Parathyroid adenoma (tissue), 2 donors: Measurements from ENCODE around the gene CCZ1B.
"Not testable (repeated sequence)": the region's sequence is repeated elsewhere in the genome, so short reads cannot be mapped to it uniquely, and the experiment has no call there.

Source experiments
- H2AFZ ChIP-seq: fragments of 300-600 bp; sonication (generic); one replicate; pipeline ENCODE4 v1.7.0; 2017; ENCODE audit warnings: antibody characterized with exemption, mild to moderate bottlenecking
- H3K27ac ChIP-seq: fragments of 300-600 bp; sonication (generic); one replicate; pipeline ENCODE4 v1.7.0; 2017
- H3K27me3 ChIP-seq: fragments of 300-600 bp; sonication (generic); one replicate; pipeline ENCODE4 v1.7.0; 2017; ENCODE audit warnings: low read length; ENCODE audit not compliant: control insufficient read depth, insufficient read depth
- H3K36me3 ChIP-seq: fragments of 300-600 bp; sonication (generic); one replicate; pipeline ENCODE4 v1.7.0; 2017; ENCODE audit warnings: low read length; ENCODE audit not compliant: control insufficient read depth, insufficient read depth
- H3K4me1 ChIP-seq: fragments of 300-600 bp; sonication (generic); one replicate; pipeline ENCODE4 v1.7.0; 2017; ENCODE audit warnings: control low read depth
- H3K4me2 ChIP-seq: fragments of 300-600 bp; sonication (generic); one replicate; pipeline ENCODE4 v1.7.0; 2017; ENCODE audit warnings: low read length
- H3K4me3 ChIP-seq: fragments of 300-600 bp; sonication (generic); one replicate; pipeline ENCODE4 v1.7.0; 2017; ENCODE audit warnings: low read depth, low read length
- H3K79me2 ChIP-seq: fragments of 300-600 bp; sonication (generic); one replicate; pipeline ENCODE4 v1.7.0; 2017; ENCODE audit warnings: control low read depth
- H3K9ac ChIP-seq: fragments of 300-600 bp; sonication (generic); one replicate; pipeline ENCODE4 v1.7.0; 2017; ENCODE audit warnings: mild to moderate bottlenecking
- H3K9me3 ChIP-seq: fragments of 300-600 bp; sonication (generic); one replicate; pipeline ENCODE4 v1.7.0; 2017; ENCODE audit warnings: low read length; ENCODE audit not compliant: control insufficient read depth
- donor health status: primary hyperparathyroidism.

CCZ1B gene

DNA sequence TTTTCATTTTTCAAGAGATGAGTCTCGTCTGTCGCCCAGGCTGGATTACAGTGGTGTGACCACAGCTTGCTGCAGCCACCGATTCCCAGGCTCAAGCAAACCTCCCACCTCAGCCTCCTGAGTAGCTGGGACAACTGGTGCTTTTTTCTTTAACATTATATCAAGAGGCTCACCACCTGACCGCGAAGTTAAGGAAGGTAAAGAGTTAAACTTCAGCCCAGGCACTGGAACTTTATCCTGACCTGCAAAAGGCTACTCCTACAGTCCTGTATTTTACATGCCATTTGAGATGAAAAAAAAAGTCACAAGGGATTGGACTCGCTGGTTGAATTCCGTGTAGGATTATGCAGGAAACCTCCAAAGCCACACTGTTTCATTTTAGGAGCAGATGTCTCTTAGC lies 10.6 kb downstream of the CCZ1B start:
- not testable (repeated sequence) for H3K27me3 ChIP-seq, H3K4me3 ChIP-seq, H3K4me2 ChIP-seq, H3K36me3 ChIP-seq, H3K9ac ChIP-seq, H3K4me1 ChIP-seq, H2AFZ ChIP-seq, H3K9me3 ChIP-seq, H3K79me2 ChIP-seq, H3K27ac ChIP-seq

DNA sequence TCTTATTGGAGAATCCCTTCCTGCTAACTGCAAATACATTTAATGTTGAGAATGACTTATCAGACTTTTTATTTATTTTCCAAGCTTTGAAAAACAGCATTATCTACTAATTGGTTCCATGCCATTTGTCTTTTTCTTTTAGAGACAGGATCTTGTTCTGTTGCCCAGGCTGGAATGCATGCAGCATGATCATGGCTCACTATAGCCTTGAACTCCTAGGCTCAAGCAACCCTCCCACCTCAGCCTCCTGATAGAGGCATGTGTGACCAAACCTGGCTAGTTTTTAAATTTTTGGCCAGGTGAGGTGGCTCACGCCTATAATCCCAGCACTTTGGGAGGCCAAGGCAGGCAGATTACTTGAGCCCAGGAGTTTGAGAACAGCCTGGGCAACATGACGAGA lies 13.1 kb downstream of the CCZ1B start:
- not testable (repeated sequence) for H3K4me1 ChIP-seq, H3K9me3 ChIP-seq, H3K27ac ChIP-seq, H3K36me3 ChIP-seq, H2AFZ ChIP-seq, H3K79me2 ChIP-seq, H3K4me2 ChIP-seq, H3K9ac ChIP-seq, H3K4me3 ChIP-seq, H3K27me3 ChIP-seq

DNA sequence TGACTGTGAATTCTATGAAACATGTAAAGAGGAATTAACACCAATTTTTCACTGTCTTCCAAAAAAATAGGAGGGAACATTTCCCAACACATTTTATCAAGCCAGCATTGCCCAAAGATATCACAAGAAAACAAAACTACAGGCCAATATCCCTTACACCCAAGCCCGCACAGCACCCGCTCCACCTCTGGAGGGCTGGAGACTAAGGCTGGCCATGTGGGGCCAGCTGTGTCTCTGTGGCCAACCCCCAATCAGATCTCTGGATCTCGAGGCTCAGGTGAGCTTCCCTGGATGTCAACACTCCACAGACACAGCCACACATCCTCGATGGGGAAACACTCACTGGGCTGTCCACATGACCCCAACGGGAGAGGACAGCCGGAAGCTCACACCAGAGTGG lies 18.1 kb downstream of the CCZ1B start:
- H3K36me3 ChIP-seq, H3K4me1 ChIP-seq, H3K9ac ChIP-seq, H3K27ac ChIP-seq, H3K4me3 ChIP-seq, H3K4me2 ChIP-seq, H3K27me3 ChIP-seq, H3K79me2 ChIP-seq, H2AFZ ChIP-seq, H3K9me3 ChIP-seq: not testable (repeated sequence)

DNA sequence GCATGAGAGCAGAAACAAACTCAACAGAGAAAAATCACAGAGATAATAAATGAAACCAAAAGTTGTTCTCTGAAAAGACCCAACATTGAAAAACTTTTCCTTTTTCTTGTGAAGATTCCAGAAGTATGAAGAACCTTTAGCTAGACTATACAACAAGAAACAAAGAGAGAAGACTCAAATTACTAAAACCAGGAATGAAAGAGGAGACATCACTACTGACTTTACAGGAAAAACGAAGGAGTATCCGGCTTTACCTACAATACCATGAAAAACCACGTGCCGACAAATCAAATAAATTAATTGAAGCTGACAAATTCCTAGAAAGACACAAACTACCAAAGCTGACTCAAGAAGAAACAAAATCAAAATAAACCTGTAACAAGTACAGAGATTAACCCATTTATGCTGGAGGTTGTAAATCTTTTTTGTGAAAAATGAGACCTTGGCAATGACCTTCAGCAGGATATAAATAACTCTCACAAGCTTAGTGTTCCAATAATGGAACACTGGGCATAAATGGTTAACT lies 18.6 kb downstream of the CCZ1B start:
- H3K79me2 ChIP-seq, H3K27me3 ChIP-seq, H3K4me3 ChIP-seq, H2AFZ ChIP-seq, H3K9me3 ChIP-seq, H3K4me1 ChIP-seq, H3K4me2 ChIP-seq, H3K27ac ChIP-seq, H3K9ac ChIP-seq, H3K36me3 ChIP-seq: not testable (repeated sequence)

DNA sequence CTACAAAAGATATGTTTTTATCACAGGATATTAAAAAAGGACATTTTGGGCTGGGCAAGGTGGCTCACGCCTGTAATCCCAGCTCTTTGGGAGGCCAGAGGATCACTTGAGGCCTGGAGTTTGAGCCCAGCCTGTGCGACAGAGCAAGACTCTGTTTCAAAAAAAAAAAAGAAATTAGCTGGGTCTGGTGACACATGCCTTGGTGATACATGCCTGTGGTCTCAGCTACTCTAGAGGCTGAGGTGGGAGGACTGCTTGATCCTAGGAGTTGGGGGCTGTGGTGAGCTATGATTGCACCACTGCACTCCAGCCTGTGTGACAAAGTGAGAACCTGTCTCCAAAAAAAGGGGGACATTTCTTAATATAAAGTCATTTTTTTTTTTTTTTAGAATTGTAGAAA lies 25.7 kb downstream of the CCZ1B start:
- H3K4me3 ChIP-seq, H2AFZ ChIP-seq, H3K27ac ChIP-seq, H3K4me1 ChIP-seq, H3K27me3 ChIP-seq, H3K36me3 ChIP-seq, H3K79me2 ChIP-seq, H3K9me3 ChIP-seq, H3K4me2 ChIP-seq, H3K9ac ChIP-seq: not testable (repeated sequence)

DNA sequence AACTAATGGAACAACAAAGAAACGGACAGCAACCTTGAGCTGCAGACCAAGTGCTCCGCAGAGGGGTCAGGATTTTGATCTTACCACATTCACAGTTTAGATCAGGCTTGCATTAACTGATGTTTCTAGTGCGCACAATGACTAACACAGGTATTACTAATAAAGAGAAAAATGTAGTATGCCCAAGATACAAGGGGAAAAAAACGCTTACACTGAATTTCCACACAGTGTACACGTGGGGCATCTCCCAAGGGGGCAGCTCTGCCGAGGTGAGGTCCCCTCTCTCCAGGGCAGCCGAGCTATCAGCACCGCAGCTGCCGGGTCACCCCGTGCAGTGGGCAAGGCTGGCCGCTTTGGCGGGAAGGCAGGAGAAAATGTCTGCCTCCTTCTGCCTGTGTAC lies 26.2 kb downstream of the CCZ1B start:
- not testable (repeated sequence) for H3K27ac ChIP-seq, H3K9ac ChIP-seq, H3K4me1 ChIP-seq, H2AFZ ChIP-seq, H3K4me2 ChIP-seq, H3K79me2 ChIP-seq, H3K4me3 ChIP-seq, H3K27me3 ChIP-seq, H3K9me3 ChIP-seq, H3K36me3 ChIP-seq

DNA sequence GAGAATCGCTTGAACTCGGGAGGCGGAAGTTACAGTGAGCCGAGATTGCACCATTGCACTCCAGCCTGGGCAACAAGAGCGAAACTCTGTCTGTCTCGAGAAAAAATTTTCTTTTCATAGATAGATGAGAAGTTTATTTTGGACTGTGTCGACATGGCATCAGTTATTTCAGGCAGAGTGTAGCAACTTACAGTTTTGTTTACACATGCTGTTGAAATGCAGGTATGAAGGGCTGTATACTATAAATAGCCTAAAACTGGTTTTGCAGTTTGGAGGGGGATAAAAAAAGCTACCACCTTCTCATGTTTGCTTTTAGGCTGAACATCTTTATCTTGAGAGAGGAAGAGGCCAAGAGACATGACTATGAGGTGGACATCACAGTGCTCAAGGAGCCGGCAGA lies 28.0 kb downstream of the CCZ1B start:
- peak overlapping the region; percentile 70 for H3K27ac ChIP-seq
- H3K79me2 ChIP-seq, H3K9ac ChIP-seq, H3K4me1 ChIP-seq, H3K4me2 ChIP-seq, H3K36me3 ChIP-seq, H3K4me3 ChIP-seq, H3K27me3 ChIP-seq, H3K9me3 ChIP-seq, H2AFZ ChIP-seq: not testable (repeated sequence)

DNA sequence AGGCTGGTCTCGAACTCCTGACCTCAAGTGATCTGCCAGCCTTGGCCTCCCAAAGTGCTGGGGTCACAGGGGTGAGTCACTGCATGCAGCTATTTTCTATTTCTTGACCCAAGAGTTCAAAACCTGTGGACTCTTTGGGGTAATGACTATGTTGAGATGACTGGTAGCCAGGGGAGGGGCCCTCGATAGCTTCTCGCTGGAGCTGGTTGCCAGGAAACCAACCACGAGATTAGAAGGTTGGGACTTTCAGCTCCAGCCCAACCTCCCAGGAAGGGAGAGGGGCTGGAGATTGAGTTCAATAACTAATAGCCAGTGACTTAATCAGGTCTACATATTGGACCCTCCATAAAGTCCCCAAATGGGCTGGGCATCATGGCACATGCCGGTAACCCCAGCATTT lies 28.9 kb downstream of the CCZ1B start:
- not testable (repeated sequence) for H3K4me3 ChIP-seq, H3K4me1 ChIP-seq, H3K36me3 ChIP-seq, H3K27me3 ChIP-seq, H3K4me2 ChIP-seq, H2AFZ ChIP-seq, H3K9ac ChIP-seq, H3K9me3 ChIP-seq, H3K79me2 ChIP-seq
- peak overlapping the region; percentile 70 for H3K27ac ChIP-seq

DNA sequence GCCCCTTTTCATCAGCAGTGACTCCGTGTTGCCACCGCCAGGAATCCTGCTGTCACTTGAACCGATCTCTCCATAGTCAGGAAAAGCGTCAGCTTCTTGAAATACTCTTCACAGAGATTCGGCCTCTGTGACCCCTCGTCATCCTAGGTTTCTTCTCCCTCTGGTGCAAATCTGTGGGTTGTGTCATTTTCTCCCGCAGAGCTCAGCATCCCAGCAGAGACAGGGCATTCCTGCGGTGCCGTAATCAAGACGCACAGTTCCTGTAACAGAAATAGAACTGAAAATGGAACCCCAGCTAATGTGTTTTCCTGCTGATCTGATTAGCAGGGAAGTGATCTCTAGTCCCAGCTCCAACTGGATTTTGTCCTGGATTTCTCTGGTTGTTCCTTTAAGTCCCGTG lies 31.8 kb downstream of the CCZ1B start:
- not testable (repeated sequence) for H3K27me3 ChIP-seq, H3K4me2 ChIP-seq, H2AFZ ChIP-seq, H3K79me2 ChIP-seq, H3K4me3 ChIP-seq, H3K4me1 ChIP-seq, H3K9me3 ChIP-seq, H3K36me3 ChIP-seq, H3K27ac ChIP-seq, H3K9ac ChIP-seq

DNA sequence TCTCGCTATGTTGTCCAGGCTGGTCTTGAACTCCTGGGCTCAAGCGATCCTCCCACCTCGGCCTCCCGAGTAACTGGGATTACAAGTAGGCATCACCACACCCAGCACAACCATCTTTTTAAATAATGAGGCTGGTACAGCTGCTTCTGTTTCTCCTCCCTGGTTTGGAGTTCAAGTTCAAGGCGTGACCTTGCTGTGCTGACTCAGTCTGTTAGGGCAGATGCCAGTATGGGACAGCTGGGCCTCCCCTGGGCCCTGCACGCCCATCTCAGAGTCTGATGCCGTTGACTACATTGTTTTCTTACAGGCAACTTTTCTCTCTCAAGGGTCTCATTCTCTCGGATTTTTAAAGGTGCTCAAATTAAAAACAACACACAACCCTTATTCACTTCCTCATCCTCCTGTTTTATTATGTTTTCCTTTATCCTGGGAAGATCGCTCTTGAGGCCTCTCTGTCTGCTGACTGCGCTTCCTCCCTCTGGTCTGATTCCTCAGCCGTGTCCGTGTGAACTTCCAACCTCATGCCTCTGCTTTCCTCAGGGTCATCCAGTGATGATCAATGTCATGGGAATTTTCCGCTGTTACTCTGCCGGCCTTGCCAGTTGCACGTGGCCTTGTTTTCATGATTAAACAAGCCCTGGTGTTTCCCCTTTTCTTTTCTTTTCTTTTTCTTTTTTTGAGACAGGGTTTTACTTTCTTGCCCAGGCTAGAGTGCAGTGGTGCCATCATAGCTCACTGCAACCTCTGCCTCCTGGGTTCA lies 33.8 kb downstream of the CCZ1B start:
- H3K36me3 ChIP-seq, H3K9ac ChIP-seq, H3K27me3 ChIP-seq, H2AFZ ChIP-seq, H3K9me3 ChIP-seq, H3K4me1 ChIP-seq, H3K79me2 ChIP-seq, H3K4me2 ChIP-seq, H3K4me3 ChIP-seq: not testable (repeated sequence)
- H3K27ac ChIP-seq: peak overlapping the region; percentile 69

DNA sequence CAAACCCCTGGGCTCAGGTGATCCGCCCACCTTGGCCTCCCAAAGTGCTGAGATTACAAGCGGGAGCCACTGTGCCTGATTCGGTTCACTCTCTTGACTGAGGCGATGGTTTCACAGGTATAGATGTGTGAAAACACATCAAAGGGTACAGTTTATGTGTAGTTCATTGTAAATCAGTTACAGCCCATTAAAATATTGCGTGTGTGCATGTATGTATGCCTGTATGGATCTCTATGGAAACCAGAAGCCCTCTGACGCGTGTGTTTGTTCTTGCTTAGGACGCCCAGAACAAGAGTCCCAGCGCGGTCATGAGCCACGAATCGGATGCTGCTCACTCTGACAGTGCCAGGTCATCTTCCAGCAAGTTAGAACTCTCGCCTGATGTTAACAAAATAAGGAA lies 36.7 kb downstream of the CCZ1B start:
- H3K27me3 ChIP-seq, H3K27ac ChIP-seq, H3K4me3 ChIP-seq, H3K9me3 ChIP-seq, H2AFZ ChIP-seq, H3K4me1 ChIP-seq, H3K9ac ChIP-seq, H3K79me2 ChIP-seq, H3K36me3 ChIP-seq, H3K4me2 ChIP-seq: not testable (repeated sequence)
